Fibroblast of the aortic adventitia (primary cell): ENCODE data around the gene SLC6A3. TPM values are rescaled to one million over a fixed set of nuclear protein-coding genes. Genes with fewer than 3 reads are reported as not detected.

ENCODE experiments used
- DNase-seq: peaks from one replicate; pipeline ENCODE4 v3.0.0-alpha.2; 2010; ENCODE audit warnings: low read depth
- H3K4me3 ChIP-seq: 2 replicates; pipeline ENCODE4 v1.5.1; 2011; ENCODE audit warnings: low read depth, mild to moderate bottlenecking, control low read depth, low read length, moderate library complexity
- CTCF ChIP-seq: IDR thresholded peaks from 2 replicates; pipeline ENCODE4 v1.5.1; 2011; ENCODE audit warnings: mild to moderate bottlenecking, low read length, control low read depth, inconsistent platforms; ENCODE audit not compliant: insufficient read depth
- total RNA-seq: library from RNA; depleted of rRNA; stranded (reverse); fragments of >200 nt; gene quantifications from 2 replicates; pipeline ENCODE4 v1.2.3, GENCODE V29; 2012; ENCODE audit warnings: low replicate concordance

SLC6A3 gene
- total RNA-seq, 1 donor: not detected

- no peak overlapping the region for H3K4me3 ChIP-seq
- no peak for TF ChIP-seq CTCF
- no peak for DNase-seq
These were observed 57.4 kb downstream of the SLC6A3 start for GRCh38 chr5:1387876-1388275.

- TF ChIP-seq CTCF: no peak
- no peak overlapping the region for H3K4me3 ChIP-seq
- no peak for DNase-seq
These were observed 58.0 kb downstream of the SLC6A3 start for GRCh38 chr5:1387059-1387755.

- peak overlapping the region; percentile 65 for H3K4me3 ChIP-seq
- no peak for TF ChIP-seq CTCF
These were observed 58.9 kb downstream of the SLC6A3 start for GRCh38 chr5:1386274-1386717.

GRCh38 chr5:1385395-1386273, 59.6 kb downstream of the SLC6A3 start:
- DNase-seq: peak; percentile 44
- no peak for TF ChIP-seq CTCF

More at GRCh38 chr5:1386274-1386717, 58.9 kb downstream of the SLC6A3 start:
- peak; percentile 23 for DNase-seq

GRCh38 chr5:1384521-1384920, 60.7 kb downstream of the SLC6A3 start:
- no peak for DNase-seq
- no peak for TF ChIP-seq CTCF
- H3K4me3 ChIP-seq: no peak overlapping the region

More at GRCh38 chr5:1385395-1386273, 59.6 kb downstream of the SLC6A3 start:
- peak overlapping the region; percentile 65 for H3K4me3 ChIP-seq

GRCh38 chr5:1383886-1384401, 61.3 kb downstream of the SLC6A3 start:
- no peak for TF ChIP-seq CTCF
- no peak overlapping the region for H3K4me3 ChIP-seq
- DNase-seq: no peak
